ENCODE results near the gene HOMER3. TPM values are rescaled to one million over a fixed set of nuclear protein-coding genes. Genes with fewer than 3 reads are reported as not detected.

The HOMER3 gene
- total and polyA plus RNA-seq, 2 of the 13 experiments (the other 11 are each of a cell fraction or from before 2014, with no cell fraction given), result 21.3 to 27.3 TPM

DNA sequence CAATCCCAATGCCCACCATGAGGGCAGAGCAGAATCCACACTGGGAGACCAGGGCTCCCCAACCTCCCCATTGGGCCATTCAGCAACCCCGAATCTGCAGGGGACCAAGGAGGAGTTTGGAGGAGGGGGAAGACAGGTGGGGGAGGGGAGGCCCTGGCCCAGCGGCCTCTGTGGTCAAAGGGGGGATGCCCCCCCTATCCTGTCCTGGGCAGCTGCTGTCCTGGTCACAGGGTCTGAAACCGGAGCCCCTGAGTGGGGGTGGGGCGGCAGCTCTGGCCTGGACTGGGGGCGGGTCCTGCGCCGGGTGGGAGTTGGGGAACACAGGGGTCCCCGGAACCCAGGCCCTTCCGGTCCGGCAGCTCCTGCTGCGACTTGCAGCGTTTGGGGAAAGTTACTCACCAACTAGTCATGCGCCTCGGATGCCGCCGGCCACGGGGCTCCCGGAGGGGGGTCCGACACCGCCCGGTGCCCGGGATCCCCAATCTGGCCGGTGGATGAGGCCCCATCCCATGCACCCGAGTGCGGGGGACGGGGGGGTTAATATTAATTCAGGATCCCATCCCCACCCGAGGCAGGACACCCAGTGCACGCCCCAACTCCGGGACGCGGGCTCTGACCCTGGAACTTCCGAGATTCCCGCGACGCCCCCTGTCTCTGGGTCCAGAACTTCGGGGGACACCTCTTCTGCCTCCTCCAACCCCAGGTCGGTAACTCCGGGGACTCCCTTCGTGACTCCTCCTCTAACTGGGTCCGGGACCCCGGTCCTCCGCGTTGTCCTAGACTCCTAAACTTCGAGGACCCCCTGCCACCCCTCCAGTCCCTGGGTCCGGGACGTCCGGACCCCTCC lies 872 bp downstream of the HOMER3 start (continued):
- TF ChIP-seq EEA1 (CRISPR knock-in tag; IDR thresholded peaks at IDR 0.05; ENCODE audit: borderline replicate concordance) (0 out of 2 replicates have a peak, but pooled peaks have one; percentile 47), ZNF777 (CRISPR knock-in tag; IDR thresholded peaks at IDR 0.05) (no peak), ZMAT3 (CRISPR knock-in tag; conservative IDR thresholded peaks at IDR 0.05) (no peak), ZNF234 (CRISPR knock-in tag; conservative IDR thresholded peaks at IDR 0.05) (no peak), SMARCE1 (IDR thresholded peaks at IDR 0.05; ENCODE audit: borderline replicate concordance) (no peak), ZNF232 (CRISPR knock-in tag; IDR thresholded peaks at IDR 0.05; ENCODE audit: borderline replicate concordance) (0 out of 2 replicates have a peak, but pooled peaks have one; percentile 40), IRX3 (CRISPR knock-in tag; IDR thresholded peaks at IDR 0.05; ENCODE audit: borderline replicate concordance, low read depth) (no peak), ZNF253 (CRISPR knock-in tag; IDR thresholded peaks at IDR 0.05; ENCODE audit: borderline replicate concordance) (no peak), ASH2L (IDR thresholded peaks at IDR 0.05; ENCODE audit: insufficient read length, low read depth, low read length) (no peak), SAFB2 (CRISPR knock-in tag; IDR thresholded peaks at IDR 0.05; ENCODE audit: borderline replicate concordance, low read depth) (no peak), ZFP62 (CRISPR knock-in tag; IDR thresholded peaks at IDR 0.05) (no peak), TBX3 (IDR thresholded peaks at IDR 0.05; ENCODE audit: borderline replicate concordance) (no peak), MED1 (CRISPR knock-in tag; IDR thresholded peaks at IDR 0.05) (no peak), TCF12 (IDR thresholded peaks at IDR 0.05) (no peak), TCF12 (CRISPR knock-in tag; IDR thresholded peaks at IDR 0.05) (no peak)
- TF ChIP-seq, protein P1, sequence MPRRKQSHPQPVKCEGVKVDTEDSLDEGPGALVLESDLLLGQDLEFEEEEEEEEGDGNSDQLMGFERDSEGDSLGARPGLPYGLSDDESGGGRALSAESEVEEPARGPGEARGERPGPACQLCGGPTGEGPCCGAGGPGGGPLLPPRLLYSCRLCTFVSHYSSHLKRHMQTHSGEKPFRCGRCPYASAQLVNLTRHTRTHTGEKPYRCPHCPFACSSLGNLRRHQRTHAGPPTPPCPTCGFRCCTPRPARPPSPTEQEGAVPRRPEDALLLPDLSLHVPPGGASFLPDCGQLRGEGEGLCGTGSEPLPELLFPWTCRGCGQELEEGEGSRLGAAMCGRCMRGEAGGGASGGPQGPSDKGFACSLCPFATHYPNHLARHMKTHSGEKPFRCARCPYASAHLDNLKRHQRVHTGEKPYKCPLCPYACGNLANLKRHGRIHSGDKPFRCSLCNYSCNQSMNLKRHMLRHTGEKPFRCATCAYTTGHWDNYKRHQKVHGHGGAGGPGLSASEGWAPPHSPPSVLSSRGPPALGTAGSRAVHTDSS (CRISPR knock-in tag; conservative IDR thresholded peaks at IDR 0.05), result no peak
- TF ChIP-seq, protein P2, sequence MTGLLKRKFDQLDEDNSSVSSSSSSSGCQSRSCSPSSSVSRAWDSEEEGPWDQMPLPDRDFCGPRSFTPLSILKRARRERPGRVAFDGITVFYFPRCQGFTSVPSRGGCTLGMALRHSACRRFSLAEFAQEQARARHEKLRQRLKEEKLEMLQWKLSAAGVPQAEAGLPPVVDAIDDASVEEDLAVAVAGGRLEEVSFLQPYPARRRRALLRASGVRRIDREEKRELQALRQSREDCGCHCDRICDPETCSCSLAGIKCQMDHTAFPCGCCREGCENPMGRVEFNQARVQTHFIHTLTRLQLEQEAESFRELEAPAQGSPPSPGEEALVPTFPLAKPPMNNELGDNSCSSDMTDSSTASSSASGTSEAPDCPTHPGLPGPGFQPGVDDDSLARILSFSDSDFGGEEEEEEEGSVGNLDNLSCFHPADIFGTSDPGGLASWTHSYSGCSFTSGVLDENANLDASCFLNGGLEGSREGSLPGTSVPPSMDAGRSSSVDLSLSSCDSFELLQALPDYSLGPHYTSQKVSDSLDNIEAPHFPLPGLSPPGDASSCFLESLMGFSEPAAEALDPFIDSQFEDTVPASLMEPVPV (CRISPR knock-in tag; IDR thresholded peaks at IDR 0.05), result no peak
- TF ChIP-seq, protein P3, sequence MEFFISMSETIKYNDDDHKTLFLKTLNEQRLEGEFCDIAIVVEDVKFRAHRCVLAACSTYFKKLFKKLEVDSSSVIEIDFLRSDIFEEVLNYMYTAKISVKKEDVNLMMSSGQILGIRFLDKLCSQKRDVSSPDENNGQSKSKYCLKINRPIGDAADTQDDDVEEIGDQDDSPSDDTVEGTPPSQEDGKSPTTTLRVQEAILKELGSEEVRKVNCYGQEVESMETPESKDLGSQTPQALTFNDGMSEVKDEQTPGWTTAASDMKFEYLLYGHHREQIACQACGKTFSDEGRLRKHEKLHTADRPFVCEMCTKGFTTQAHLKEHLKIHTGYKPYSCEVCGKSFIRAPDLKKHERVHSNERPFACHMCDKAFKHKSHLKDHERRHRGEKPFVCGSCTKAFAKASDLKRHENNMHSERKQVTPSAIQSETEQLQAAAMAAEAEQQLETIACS (CRISPR knock-in tag; IDR thresholded peaks at IDR 0.05), result no peak
- TF ChIP-seq, protein P4, sequence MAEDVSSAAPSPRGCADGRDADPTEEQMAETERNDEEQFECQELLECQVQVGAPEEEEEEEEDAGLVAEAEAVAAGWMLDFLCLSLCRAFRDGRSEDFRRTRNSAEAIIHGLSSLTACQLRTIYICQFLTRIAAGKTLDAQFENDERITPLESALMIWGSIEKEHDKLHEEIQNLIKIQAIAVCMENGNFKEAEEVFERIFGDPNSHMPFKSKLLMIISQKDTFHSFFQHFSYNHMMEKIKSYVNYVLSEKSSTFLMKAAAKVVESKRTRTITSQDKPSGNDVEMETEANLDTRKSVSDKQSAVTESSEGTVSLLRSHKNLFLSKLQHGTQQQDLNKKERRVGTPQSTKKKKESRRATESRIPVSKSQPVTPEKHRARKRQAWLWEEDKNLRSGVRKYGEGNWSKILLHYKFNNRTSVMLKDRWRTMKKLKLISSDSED (CRISPR knock-in tag; IDR thresholded peaks at IDR 0.05), result no peak
- TF ChIP-seq, protein P5, sequence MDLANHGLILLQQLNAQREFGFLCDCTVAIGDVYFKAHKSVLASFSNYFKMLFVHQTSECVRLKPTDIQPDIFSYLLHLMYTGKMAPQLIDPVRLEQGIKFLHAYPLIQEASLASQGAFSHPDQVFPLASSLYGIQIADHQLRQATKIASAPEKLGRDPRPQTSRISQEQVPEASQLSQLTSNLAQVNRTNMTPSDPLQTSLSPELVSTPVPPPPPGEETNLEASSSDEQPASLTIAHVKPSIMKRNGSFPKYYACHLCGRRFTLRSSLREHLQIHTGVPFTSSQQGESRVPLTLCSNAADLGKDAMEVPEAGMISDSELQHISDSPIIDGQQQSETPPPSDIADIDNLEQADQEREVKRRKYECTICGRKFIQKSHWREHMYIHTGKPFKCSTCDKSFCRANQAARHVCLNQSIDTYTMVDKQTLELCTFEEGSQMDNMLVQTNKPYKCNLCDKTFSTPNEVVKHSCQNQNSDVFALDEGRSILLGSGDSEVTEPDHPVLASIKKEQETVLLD (CRISPR knock-in tag; IDR thresholded peaks at IDR 0.05; ENCODE audit: low read depth), result no peak
